Cardiac atrium fibroblast (primary cell): ENCODE data around the gene TEFM. TPM values are rescaled to one million over a fixed set of nuclear protein-coding genes. Genes with fewer than 3 reads are reported as not detected.

Source experiments
- total RNA-seq: library from RNA; depleted of rRNA; stranded (reverse); fragments of >200 nt; gene quantifications from 2 replicates; pipeline ENCODE4 v1.2.3, GENCODE V29; 2015

Gene TEFM
- 7.0 and 18.3 TPM in 2 replicates for total RNA-seq

GRCh38 chr17:30906101-30906911 is at the start of gene TEFM:
TSS of gene TEFM (minus strand) at chr17:30906238. CDS start at chr17:30906198, 40 bp downstream.

GRCh38 chr17:30921544-30922196 is 15.6 kb upstream of the TEFM start, which contains the start of gene ADAP2:
TSS of gene ADAP2 (plus strand) at chr17:30921945. CDS start at chr17:30922015, 70 bp downstream.

Other genes with a start within 250 kb of the TEFM start
- gene CRLF3, start 81.5 kb downstream of the TEFM start, total RNA-seq: 7.9 and 8.7 TPM in 2 replicates
- gene ATAD5, start 74.3 kb downstream of the TEFM start, total RNA-seq: 0.36 and 1.5 TPM in 2 replicates
- 0.49 and 0.54 TPM in 2 replicates for gene ADAP2, start 15.7 kb upstream of the TEFM start, total RNA-seq
- gene RNF135, start 64.8 kb upstream of the TEFM start, total RNA-seq: 11.7 and 12.5 TPM in 2 replicates
- gene NF1, start 188.7 kb upstream of the TEFM start, total RNA-seq: 19.3 and 25.9 TPM in 2 replicates